Kidney (tissue), 14 donors: ENCODE results near the gene ACSM6. TPM values are rescaled to one million over a fixed set of nuclear protein-coding genes. Genes with fewer than 3 reads are reported as not detected.

Source experiments
- DNase-seq, 5 donors: peaks; one replicate each; pipeline ENCODE4 v3.0.0-alpha.2; 2013 to 2020
- FAIRE-seq: peaks from 2 replicates; lab custom pipeline; 2012; peaks lifted over from hg19 to GRCh38; lab: Jason Lieb, UNC
- H3K27ac ChIP-seq, 2 donors: one replicate each; pipeline ENCODE4 v1.7.0; 2013; ENCODE audit warnings: low read depth in 2 of 2, low read length in 2 of 2, inconsistent platforms in 1 of 2
- H3K27me3 ChIP-seq: one replicate; pipeline ENCODE4 v1.7.1; 2013; ENCODE audit warnings: low read length, inconsistent platforms; ENCODE audit not compliant: control insufficient read depth, insufficient read depth
- H3K36me3 ChIP-seq, 3 donors: one replicate each; pipeline versions ENCODE4 v1.7.0 to v1.7.1; 2013; ENCODE audit warnings: low read length in 3 of 3, control low read depth in 1 of 3, inconsistent platforms in 1 of 3; ENCODE audit not compliant: insufficient read depth in 3 of 3, control insufficient read depth in 2 of 3
- H3K4me1 ChIP-seq, 3 donors: one replicate each; pipeline versions ENCODE4 v1.7.0 to v1.7.1; 2013; ENCODE audit warnings: low read length in 3 of 3, inconsistent platforms in 1 of 3, low read depth in 1 of 3; ENCODE audit not compliant: control insufficient read depth in 2 of 3, insufficient read depth in 2 of 3
- H3K4me3 ChIP-seq, 3 donors: one replicate each; pipeline versions ENCODE4 v1.7.0 to v1.8.1; 2013; ENCODE audit warnings: low read length in 3 of 3, control low read depth in 1 of 3, inconsistent platforms in 1 of 3
- H3K9ac ChIP-seq, 3 donors: one replicate each; pipeline versions ENCODE4 v1.7.0 to v1.7.1; 2013; ENCODE audit warnings: low read length in 3 of 3, control low read depth in 1 of 3, inconsistent platforms in 1 of 3
- H3K9me3 ChIP-seq, 3 donors: one replicate each; pipeline versions ENCODE4 v1.7.0 to v1.7.1; 2013; ENCODE audit warnings: low read length in 3 of 3, control low read depth in 1 of 3, inconsistent platforms in 1 of 3; ENCODE audit not compliant: control insufficient read depth in 2 of 3, insufficient read depth in 1 of 3
- intact Hi-C: fragments of 100-400 bp; cut with DNase I; formaldehyde crosslinking; loops from one replicate; pipeline ENCODE4 v1.11.1; 2022
- polyA plus RNA-seq: library from polyadenylated mRNA; stranded (reverse); fragments of 350-450 nt; fragmentation: Illumina TruSeq; extraction: RNeasy Lipid Tissue Mini Kit (QIAGEN cat#74804); gene quantifications from one replicate; pipeline ENCODE4 v1.2.3, GENCODE V29; 2014; ENCODE audit warnings: low read depth, low replicate concordance; ENCODE audit not compliant: insufficient read depth
- total RNA-seq: library from RNA; stranded (reverse); fragmentation: NEBNext Ultra II Directional; extraction: Animal tissue kit (Norgen Biotek cat#: 25700); gene quantifications from one replicate; pipeline ENCODE4 v1.2.1, GENCODE V29; 2021
- TF ChIP-seq, protein P1 (sequence below): IDR thresholded peaks from 3 replicates; pipeline ENCODE4 v1.5.1; 2012; ENCODE audit warnings: mild to moderate bottlenecking, moderate library complexity, borderline replicate concordance; ENCODE audit not compliant: insufficient read depth; ENCODE audit errors: extremely low read depth
- donor health status: control.
- donor health status: control.
- donor health status: control.
- donor health status: control.
- donor health status: control.
- donor health status: DM: yes; HTN: yes; CAD: no.
- donor health status: Normal renal cell carcinoma (clear cell type).

Gene ACSM6
- total and polyA plus RNA-seq, 2 donors from 2014 or later = 0.34 TPM; not detected in 1

- no peak overlapping the region for H3K27ac ChIP-seq
- intact Hi-C loops = no loop called here
- FAIRE-seq (peak; percentile 93), DNase-seq (no peak)
- H3K36me3 ChIP-seq = no peaks in the 10 kb centered on the region
- H3K9ac ChIP-seq = no peak overlapping the region
- H3K9me3 ChIP-seq = no peaks in the 10 kb centered on the region
- no peaks in the 10 kb centered on the region for H3K4me1 ChIP-seq
- no peaks in the 10 kb centered on the region for H3K27me3 ChIP-seq
- no peak overlapping the region for H3K4me3 ChIP-seq
- TF ChIP-seq, protein P1, sequence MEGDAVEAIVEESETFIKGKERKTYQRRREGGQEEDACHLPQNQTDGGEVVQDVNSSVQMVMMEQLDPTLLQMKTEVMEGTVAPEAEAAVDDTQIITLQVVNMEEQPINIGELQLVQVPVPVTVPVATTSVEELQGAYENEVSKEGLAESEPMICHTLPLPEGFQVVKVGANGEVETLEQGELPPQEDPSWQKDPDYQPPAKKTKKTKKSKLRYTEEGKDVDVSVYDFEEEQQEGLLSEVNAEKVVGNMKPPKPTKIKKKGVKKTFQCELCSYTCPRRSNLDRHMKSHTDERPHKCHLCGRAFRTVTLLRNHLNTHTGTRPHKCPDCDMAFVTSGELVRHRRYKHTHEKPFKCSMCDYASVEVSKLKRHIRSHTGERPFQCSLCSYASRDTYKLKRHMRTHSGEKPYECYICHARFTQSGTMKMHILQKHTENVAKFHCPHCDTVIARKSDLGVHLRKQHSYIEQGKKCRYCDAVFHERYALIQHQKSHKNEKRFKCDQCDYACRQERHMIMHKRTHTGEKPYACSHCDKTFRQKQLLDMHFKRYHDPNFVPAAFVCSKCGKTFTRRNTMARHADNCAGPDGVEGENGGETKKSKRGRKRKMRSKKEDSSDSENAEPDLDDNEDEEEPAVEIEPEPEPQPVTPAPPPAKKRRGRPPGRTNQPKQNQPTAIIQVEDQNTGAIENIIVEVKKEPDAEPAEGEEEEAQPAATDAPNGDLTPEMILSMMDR = no peak
These were observed 15.6 kb downstream of the ACSM6 start for GRCh38 chr10:95209509-95210127.

- Histone ChIP-seq H3K9ac (no peak overlapping the region), H3K36me3 (no peaks in the 10 kb centered on the region), H3K27ac (no peak overlapping the region), H3K9me3 (no peaks in the 10 kb centered on the region), H3K4me3 (no peak overlapping the region), H3K27me3 (no peaks in the 10 kb centered on the region), H3K4me1 (no peaks in the 10 kb centered on the region)
- FAIRE-seq = no peak
- DNase-seq = no peak
- TF ChIP-seq, protein P1 = no peak
- intact Hi-C loops = no loop called here
These were observed 17.7 kb downstream of the ACSM6 start for GRCh38 chr10:95211606-95212279.

- TF ChIP-seq, protein P1 = no peak
- DNase-seq (peak in 1 of 5 donors; percentile 18), FAIRE-seq (no peak)
- Histone ChIP-seq H3K9ac (no peak overlapping the region), H3K36me3 (no peaks in the 10 kb centered on the region), H3K4me1 (no peaks in the 10 kb centered on the region), H3K9me3 (no peaks in the 10 kb centered on the region), H3K4me3 (no peak overlapping the region), H3K27ac (no peak overlapping the region), H3K27me3 (no peaks in the 10 kb centered on the region)
- intact Hi-C loops = no loop called here
These were observed 20.3 kb downstream of the ACSM6 start for GRCh38 chr10:95214369-95214768.
